ENCODE measurements around the gene SERPINA3.

Gene SERPINA3

GRCh38 chr14:94660306-94660946 is 48.2 kb downstream of the SERPINA3 start:
- no peak for DNase-seq

GRCh38 chr14:94663538-94663937 is 51.3 kb downstream of the SERPINA3 start:
- DNase-seq, result no peak

- no peak for DNase-seq
These were observed 51.9 kb downstream of the SERPINA3 start for GRCh38 chr14:94663965-94664704.

- no peak for DNase-seq
These were observed 52.9 kb downstream of the SERPINA3 start for GRCh38 chr14:94665121-94665520.

- no peak for DNase-seq
These were observed 53.4 kb downstream of the SERPINA3 start for GRCh38 chr14:94665544-94665943.

- no peak for DNase-seq
These were observed 58.6 kb downstream of the SERPINA3 start for GRCh38 chr14:94670692-94671285.

- no peak for DNase-seq
These were observed 59.8 kb downstream of the SERPINA3 start for GRCh38 chr14:94671870-94672444.

- no peak for DNase-seq
These were observed 60.9 kb downstream of the SERPINA3 start for GRCh38 chr14:94673071-94673470.
